Stimulated activated CD4-positive, alpha-beta T cell treated with anti-CD3 and anti-CD28 coated beads, Interleukin-12 subunit alpha, Interleukin-12 subunit beta, amount 100 ng/mL, for 48 hours (primary cell): ENCODE data around the gene PON1.

Experiments used
- DNase-seq, 3 donors: peaks; one replicate each; pipeline ENCODE4 v3.0.0-alpha.2; 2020; ENCODE audit warnings: low read depth in 2 of 3, low spot score in 1 of 3

PON1 gene

GRCh38 chr7:95324431-95324830 lies at the start of gene PON1:
PON1 (minus strand) TSS chr7:95324532; CDS start chr7:95324475, 57 bp downstream.
- no peak for DNase-seq

GRCh38 chr7:95373323-95373722 lies 49.0 kb upstream of the PON1 start:
- DNase-seq = no peak

- DNase-seq = no peak
Observed at GRCh38 chr7:95368235-95368634, 43.9 kb upstream of the PON1 start.

GRCh38 chr7:95367606-95368005 lies 43.3 kb upstream of the PON1 start:
- no peak for DNase-seq

GRCh38 chr7:95365151-95365550 lies 40.8 kb upstream of the PON1 start:
- DNase-seq = no peak

- DNase-seq = no peak
Observed at GRCh38 chr7:95357623-95358022, 33.3 kb upstream of the PON1 start.

- DNase-seq = no peak
Observed at GRCh38 chr7:95342642-95343307, 18.4 kb upstream of the PON1 start.

GRCh38 chr7:95342029-95342428 lies 17.7 kb upstream of the PON1 start:
- DNase-seq = no peak

- no peak for DNase-seq
Observed at GRCh38 chr7:95340491-95340890, 16.2 kb upstream of the PON1 start.

GRCh38 chr7:95338832-95339231 lies 14.5 kb upstream of the PON1 start:
- DNase-seq = no peak

GRCh38 chr7:95335093-95335492 lies 10.8 kb upstream of the PON1 start:
- no peak for DNase-seq

- no peak for DNase-seq
Observed at GRCh38 chr7:95334447-95334846, 10.1 kb upstream of the PON1 start.

- DNase-seq = no peak
Observed at GRCh38 chr7:95330961-95331337, 6.6 kb upstream of the PON1 start.

GRCh38 chr7:95330204-95330960 lies 6.0 kb upstream of the PON1 start:
- no peak for DNase-seq

GRCh38 chr7:95327356-95327755 lies 3.0 kb upstream of the PON1 start:
- no peak for DNase-seq

- DNase-seq = no peak
Observed at GRCh38 chr7:95323410-95324129, 762 bp downstream of the PON1 start.

GRCh38 chr7:95322854-95323253 lies 1.5 kb downstream of the PON1 start:
- no peak for DNase-seq

GRCh38 chr7:95322396-95322795 lies 1.9 kb downstream of the PON1 start:
- no peak for DNase-seq

GRCh38 chr7:95321720-95322119 lies 2.6 kb downstream of the PON1 start:
- DNase-seq = no peak

GRCh38 chr7:95320651-95321050 lies 3.7 kb downstream of the PON1 start:
- no peak for DNase-seq

GRCh38 chr7:95319570-95319969 lies 4.8 kb downstream of the PON1 start:
- no peak for DNase-seq

- DNase-seq = no peak
Observed at GRCh38 chr7:95318501-95319100, 5.7 kb downstream of the PON1 start.
